Thyroid gland (tissue), 4 donors: ENCODE measurements around the gene TRANK1.

Experiments
- POLR2A ChIP-seq, 2 donors: fragments of 450-650 bp; IDR thresholded peaks; one replicate each; pipeline ENCODE4 v1.6.1; 2017; ENCODE audit warnings: antibody characterized with exemption in 2 of 2, mild to moderate bottlenecking in 2 of 2, moderate library complexity in 1 of 2
- TF ChIP-seq, protein P1 (sequence below), 6 experiments: fragments of 200-600 bp in 3 of 6; fragments of 450-650 bp in 3 of 6; sonication (generic) in 3 of 6; IDR thresholded peaks; one replicate each; pipeline ENCODE4 v1.5.1; 2016 to 2019; ENCODE audit warnings: antibody characterized with exemption in 6 of 6, mild to moderate bottlenecking in 2 of 6, inconsistent platforms in 1 of 6, moderate library complexity in 1 of 6

DNA sequence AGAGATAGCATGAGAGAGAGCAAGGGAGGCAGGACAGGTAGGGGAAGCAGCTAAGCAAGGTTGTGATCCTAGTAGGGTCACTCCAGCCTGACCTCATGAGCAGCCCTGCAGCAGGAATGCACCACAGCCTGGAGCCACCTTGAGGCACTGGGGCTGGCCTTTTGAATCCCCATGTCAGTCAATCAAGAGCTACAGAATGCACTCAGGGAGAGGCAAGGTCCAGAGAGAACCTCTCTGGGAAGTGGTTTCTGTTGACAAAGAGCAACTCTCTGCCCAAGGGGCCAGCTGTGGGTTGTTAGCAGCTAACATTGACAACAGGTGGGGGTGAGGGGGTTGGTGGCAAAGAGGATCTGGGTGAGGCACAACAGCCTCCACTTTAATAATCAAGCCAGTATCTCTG is 54.6 kb downstream of the TRANK1 start:
- TF ChIP-seq, protein P1, sequence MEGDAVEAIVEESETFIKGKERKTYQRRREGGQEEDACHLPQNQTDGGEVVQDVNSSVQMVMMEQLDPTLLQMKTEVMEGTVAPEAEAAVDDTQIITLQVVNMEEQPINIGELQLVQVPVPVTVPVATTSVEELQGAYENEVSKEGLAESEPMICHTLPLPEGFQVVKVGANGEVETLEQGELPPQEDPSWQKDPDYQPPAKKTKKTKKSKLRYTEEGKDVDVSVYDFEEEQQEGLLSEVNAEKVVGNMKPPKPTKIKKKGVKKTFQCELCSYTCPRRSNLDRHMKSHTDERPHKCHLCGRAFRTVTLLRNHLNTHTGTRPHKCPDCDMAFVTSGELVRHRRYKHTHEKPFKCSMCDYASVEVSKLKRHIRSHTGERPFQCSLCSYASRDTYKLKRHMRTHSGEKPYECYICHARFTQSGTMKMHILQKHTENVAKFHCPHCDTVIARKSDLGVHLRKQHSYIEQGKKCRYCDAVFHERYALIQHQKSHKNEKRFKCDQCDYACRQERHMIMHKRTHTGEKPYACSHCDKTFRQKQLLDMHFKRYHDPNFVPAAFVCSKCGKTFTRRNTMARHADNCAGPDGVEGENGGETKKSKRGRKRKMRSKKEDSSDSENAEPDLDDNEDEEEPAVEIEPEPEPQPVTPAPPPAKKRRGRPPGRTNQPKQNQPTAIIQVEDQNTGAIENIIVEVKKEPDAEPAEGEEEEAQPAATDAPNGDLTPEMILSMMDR (IDR thresholded peaks at IDR 0.05): no peak
- TF ChIP-seq POLR2A (IDR thresholded peaks at IDR 0.05): no peak
